ENCODE measurements around the gene PARP3. TPM values are rescaled to one million over a fixed set of nuclear protein-coding genes. Genes with fewer than 3 reads are reported as not detected.
A peak's percentile ranks its signal among the peaks of the same experiment; 100 is the strongest.

Gene PARP3
- total and polyA plus RNA-seq, 2 donors from 2014 or later = 28.5 to 30.1 TPM

DNA sequence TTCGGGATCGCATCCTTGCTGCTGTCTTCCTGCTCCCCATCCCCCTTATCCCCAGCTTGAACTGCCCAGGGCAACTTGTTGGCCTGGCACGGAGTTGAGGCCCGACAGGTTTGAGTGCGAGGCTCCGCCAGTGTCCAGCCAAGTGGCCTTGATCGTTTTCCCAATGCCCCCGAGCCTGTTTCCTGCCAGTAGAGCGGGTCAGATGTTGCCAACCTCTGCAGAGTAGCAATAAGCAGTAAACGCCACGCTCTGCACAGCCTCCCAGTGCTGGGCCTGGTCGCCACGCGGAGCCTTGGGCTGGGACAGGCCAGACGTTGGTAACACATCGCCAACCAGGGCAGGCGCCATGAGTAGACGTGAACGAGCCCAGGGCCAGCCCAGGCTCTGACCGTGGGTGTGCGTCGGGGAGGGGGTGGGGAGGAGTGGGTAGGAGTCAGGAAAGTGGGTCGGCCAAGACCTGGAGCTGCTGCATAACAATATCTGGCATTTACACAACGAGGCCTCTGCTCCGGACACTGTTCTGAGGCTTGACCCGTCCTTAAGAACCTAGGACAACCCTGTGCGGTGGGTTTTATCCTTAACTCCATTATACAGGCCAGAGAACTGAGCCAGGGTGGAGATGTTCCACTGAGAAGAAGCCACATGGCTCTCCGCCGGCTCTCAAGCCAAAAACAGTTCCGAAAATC lies 32.3 kb downstream of the PARP3 start:
- Histone ChIP-seq H3K4me1 (ENCODE audit: control insufficient read depth in 2 of 3, insufficient read depth in 2 of 3, low read depth in 1 of 3, low read length in 3 of 3) (peaks cover 3 to 19% (median 4%) of the 10 kb centered on the region in 3 donors), H3K27me3 (ENCODE audit: control insufficient read depth, insufficient read depth, low read length) (no peaks in the 10 kb centered on the region), H3K27ac (ENCODE audit: low read depth in 2 of 2, low read length in 2 of 2) (peak overlapping the region; percentile 88 to 98), H3K9me3 (ENCODE audit: control insufficient read depth in 2 of 3, insufficient read depth in 1 of 3, low read length in 3 of 3) (no peaks in the 10 kb centered on the region), H3K4me3 (ENCODE audit: low read length in 3 of 3) (peak overlapping the region; percentile 52 to 94 (median 86)), H3K36me3 (ENCODE audit: control insufficient read depth in 2 of 3, insufficient read depth in 3 of 3, low read length in 3 of 3) (peaks cover 0 to 5% (median 0%) of the 10 kb centered on the region in 3 donors), H3K9ac (ENCODE audit: low read length in 3 of 3) (peak overlapping the region in 2 of 3 donors; percentile 68 to 96)
- TF ChIP-seq, protein P1, sequence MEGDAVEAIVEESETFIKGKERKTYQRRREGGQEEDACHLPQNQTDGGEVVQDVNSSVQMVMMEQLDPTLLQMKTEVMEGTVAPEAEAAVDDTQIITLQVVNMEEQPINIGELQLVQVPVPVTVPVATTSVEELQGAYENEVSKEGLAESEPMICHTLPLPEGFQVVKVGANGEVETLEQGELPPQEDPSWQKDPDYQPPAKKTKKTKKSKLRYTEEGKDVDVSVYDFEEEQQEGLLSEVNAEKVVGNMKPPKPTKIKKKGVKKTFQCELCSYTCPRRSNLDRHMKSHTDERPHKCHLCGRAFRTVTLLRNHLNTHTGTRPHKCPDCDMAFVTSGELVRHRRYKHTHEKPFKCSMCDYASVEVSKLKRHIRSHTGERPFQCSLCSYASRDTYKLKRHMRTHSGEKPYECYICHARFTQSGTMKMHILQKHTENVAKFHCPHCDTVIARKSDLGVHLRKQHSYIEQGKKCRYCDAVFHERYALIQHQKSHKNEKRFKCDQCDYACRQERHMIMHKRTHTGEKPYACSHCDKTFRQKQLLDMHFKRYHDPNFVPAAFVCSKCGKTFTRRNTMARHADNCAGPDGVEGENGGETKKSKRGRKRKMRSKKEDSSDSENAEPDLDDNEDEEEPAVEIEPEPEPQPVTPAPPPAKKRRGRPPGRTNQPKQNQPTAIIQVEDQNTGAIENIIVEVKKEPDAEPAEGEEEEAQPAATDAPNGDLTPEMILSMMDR (IDR thresholded peaks at IDR 0.05; ENCODE audit: borderline replicate concordance, extremely low read depth, insufficient read depth) = no peak
- FAIRE-seq = no peak
- peak in 3 of 5 donors; percentile 61 to 84 (median 84) for DNase-seq
- intact Hi-C loops (cut with DNase I) = no loop called here

- FAIRE-seq (no peak), DNase-seq (peak; percentile 55 to 92 (median 83))
- TF ChIP-seq, protein P1 (IDR thresholded peaks at IDR 0.05; ENCODE audit: borderline replicate concordance, extremely low read depth, insufficient read depth) = no peak
- no peaks in the 10 kb centered on the region for H3K9me3 ChIP-seq (ENCODE audit: control insufficient read depth in 2 of 3, insufficient read depth in 1 of 3, low read length in 3 of 3)
- peak within 1 kb of the TSS; percentile 68 to 96 (median 73) for H3K9ac ChIP-seq (ENCODE audit: low read length in 3 of 3)
- H3K27me3 ChIP-seq (ENCODE audit: control insufficient read depth, insufficient read depth, low read length) = no peaks in the 10 kb centered on the region
- peak within 1 kb of the TSS; percentile 62 to 94 (median 86) for H3K4me3 ChIP-seq (ENCODE audit: low read length in 3 of 3)
- intact Hi-C loops (cut with DNase I) = no loop called here
- H3K27ac ChIP-seq (ENCODE audit: low read depth in 2 of 2, low read length in 2 of 2) = peak within 1 kb of the TSS; percentile 88 to 98
- peaks cover 0 to 5% (median 0%) of the 10 kb centered on the region in 3 donors for H3K36me3 ChIP-seq (ENCODE audit: control insufficient read depth in 2 of 3, insufficient read depth in 3 of 3, low read length in 3 of 3)
- peaks cover 3 to 19% (median 4%) of the 10 kb centered on the region in 3 donors for H3K4me1 ChIP-seq (ENCODE audit: control insufficient read depth in 2 of 3, insufficient read depth in 2 of 3, low read depth in 1 of 3, low read length in 3 of 3)
Measured at GRCh38 chr3:51974963-51975851, 33.0 kb downstream of the PARP3 start, which contains the start of gene ABHD14A. ABHD14A (plus strand) TSS chr3:51975064; CDS start chr3:51975136, 72 bp downstream.

GRCh38 chr3:51975852-51976549 lies 33.8 kb downstream of the PARP3 start:
- Histone ChIP-seq H3K27me3 (ENCODE audit: control insufficient read depth, insufficient read depth, low read length) (no peaks in the 10 kb centered on the region), H3K9ac (ENCODE audit: low read length in 3 of 3) (peak overlapping the region in 2 of 3 donors; percentile 52 to 96), H3K4me1 (ENCODE audit: control insufficient read depth in 2 of 3, insufficient read depth in 2 of 3, low read depth in 1 of 3, low read length in 3 of 3) (peaks cover 3 to 23% (median 6%) of the 10 kb centered on the region in 3 donors), H3K4me3 (ENCODE audit: low read length in 3 of 3) (peak overlapping the region; percentile 62 to 94 (median 81)), H3K36me3 (ENCODE audit: control insufficient read depth in 2 of 3, insufficient read depth in 3 of 3, low read length in 3 of 3) (peaks cover 0 to 5% (median 3%) of the 10 kb centered on the region in 3 donors), H3K9me3 (ENCODE audit: control insufficient read depth in 2 of 3, insufficient read depth in 1 of 3, low read length in 3 of 3) (no peaks in the 10 kb centered on the region), H3K27ac (ENCODE audit: low read depth in 2 of 2, low read length in 2 of 2) (peak overlapping the region; percentile 64 to 98)
- FAIRE-seq = no peak
- TF ChIP-seq, protein P1 (IDR thresholded peaks at IDR 0.05; ENCODE audit: borderline replicate concordance, extremely low read depth, insufficient read depth) = no peak
- peak; percentile 77 to 93 (median 91) for DNase-seq
- intact Hi-C loops (cut with DNase I) = no loop called here
